ENCODE results near the gene NPPC.
"Not testable (repeated sequence)": the region's sequence is repeated elsewhere in the genome, so short reads cannot be mapped to it uniquely, and the experiment has no call there.

The NPPC gene

DNA sequence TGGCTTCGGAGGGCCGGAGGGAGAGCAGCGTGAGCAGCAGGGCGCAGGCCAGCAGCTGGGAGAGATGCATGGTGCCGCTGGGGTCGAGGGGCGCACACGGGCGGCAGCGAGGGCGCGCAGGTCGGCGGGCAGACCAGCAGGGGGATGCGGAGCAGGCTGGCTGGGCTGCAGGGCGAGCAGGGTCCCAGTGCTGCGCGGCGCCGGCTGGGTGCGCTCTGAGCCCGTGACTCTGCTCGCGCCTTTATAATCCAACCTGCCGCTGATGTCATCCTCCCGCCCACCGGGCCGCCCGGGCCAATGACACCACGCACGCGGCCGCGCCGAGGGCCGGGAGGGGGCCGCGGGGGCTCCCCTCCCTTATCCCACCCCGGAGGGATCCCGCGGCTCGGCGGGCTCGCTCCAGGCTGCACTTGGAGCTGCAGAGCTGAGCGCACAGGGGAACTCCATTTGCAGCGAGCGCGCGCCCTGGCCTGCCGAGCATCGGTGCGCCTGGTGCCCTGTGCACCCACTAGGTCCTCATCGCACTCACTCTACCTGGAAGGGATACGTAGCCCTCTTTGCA lies at the start of gene NPPC:
Gene NPPC (minus strand): TSS at position 217 of the 562 bp plus-strand sequence. CDS start 147 bp downstream, at position 70.
- DNase-seq (ENCODE audit: low read depth), result peak; percentile 48

- no peak for DNase-seq (ENCODE audit: low read depth)
Measured at GRCh38 chr2:231975001-231975400, 48.8 kb upstream of the NPPC start.

DNA sequence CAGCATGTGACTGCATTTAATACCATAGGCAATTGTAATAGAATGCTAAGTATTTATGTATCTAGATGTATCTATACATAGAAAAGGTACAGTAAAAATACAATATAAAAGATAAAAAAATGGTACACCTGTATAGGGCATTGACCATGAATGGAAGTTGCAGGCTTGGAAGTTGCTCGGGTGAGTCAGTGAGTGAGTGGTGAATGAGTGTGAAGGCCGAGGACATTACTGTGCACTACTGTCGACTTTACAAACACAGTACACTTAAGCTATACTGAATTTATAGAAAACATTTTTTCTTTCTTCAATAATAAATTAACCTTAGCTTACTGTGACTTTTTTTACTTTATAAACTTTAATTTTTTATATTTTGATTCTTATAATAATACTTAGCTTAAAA lies 44.3 kb upstream of the NPPC start:
- no peak for DNase-seq (ENCODE audit: low read depth)

DNA sequence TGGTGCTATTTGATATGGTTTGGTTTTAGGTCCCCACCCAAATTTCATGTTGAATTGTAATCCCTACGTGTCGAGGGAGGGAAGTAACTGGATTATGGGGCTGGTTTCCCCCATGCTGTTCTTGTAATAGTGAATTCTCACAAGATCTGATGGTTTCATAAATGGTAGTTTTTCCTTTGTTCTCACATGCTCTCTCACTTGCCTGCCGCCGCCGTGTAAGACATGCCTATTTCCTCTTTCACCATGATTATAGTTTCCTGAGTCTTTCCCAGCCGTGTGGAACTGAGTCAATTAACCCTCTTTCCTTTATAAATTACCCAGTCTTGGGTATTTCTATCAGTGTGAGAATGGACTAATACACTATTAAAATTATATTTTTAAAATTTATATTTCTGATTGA lies 42.6 kb upstream of the NPPC start:
- DNase-seq (ENCODE audit: low read depth), result no peak

GRCh38 chr2:231966886-231967285 lies 40.7 kb upstream of the NPPC start:
- DNase-seq (ENCODE audit: low read depth), result no peak

DNA sequence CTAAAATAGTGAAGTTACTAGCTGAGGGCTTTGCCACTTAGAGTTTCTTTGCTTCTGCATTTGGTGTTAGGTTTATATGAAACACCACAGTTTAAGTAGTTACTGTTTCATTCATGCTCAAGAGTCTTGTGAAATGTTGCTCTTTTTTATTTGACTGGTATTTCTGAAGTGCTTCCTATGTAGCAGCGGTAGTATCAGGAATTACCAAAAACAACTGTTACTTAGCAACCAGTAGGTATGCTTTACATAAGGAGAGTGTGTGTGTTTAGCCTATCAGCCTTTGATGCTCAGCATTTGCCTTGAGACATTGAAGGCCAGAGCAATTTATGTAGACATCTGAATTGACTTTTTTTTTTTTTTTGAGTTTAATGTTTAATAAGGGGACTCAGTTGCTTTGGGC lies 38.9 kb upstream of the NPPC start:
- DNase-seq (ENCODE audit: low read depth), result no peak

DNA sequence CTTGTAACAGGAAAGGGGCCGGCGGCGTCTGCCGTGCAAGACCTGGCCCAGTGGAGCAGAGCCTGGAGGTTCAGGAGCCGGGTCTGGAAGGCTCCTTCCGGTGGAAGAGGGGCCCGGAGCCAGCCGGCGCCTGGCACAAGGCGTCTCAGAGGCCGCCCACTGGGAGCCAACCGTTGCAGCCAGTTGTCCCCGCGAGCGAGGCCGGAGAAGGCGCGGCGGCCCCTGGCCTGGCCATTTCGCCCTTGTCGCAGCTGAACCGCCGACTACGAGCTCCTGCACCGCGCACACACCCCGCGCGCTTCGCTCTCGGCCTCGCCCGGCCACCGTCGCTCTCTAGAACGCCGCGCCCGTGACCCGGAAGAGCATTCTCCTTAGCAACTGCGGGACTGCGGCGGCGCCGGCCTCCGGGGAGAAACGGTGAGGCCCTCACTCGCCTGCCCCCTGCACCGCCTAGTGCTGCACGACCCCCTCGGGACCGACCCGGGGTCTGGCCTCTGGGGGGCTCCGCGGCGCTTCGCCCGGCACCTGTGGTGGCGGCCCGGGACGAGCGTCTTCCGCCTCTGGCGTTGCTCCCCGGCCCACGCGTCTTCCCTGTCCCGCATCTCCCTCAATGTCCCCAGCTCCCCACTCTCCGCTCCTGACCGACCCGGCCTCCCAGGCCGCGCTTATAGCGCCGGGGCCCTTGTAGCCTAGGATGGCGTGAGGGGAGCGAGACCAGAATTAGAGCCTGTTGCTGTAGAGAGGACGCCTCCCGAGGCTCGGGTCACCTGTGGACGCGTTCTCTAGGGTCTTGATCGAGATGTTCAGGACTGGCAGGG lies 35.4 kb upstream of the NPPC start, which contains the start of gene DIS3L2:
Gene DIS3L2 (plus strand): TSS at position 365 of the 818 bp plus-strand sequence. CDS start 53,215 bp downstream, outside the sequence.
- peak; percentile 57 for DNase-seq (ENCODE audit: low read depth)

GRCh38 chr2:231960810-231961348 lies 34.7 kb upstream of the NPPC start:
- no peak for DNase-seq (ENCODE audit: low read depth)

- DNase-seq (ENCODE audit: low read depth), result no peak
Measured at GRCh38 chr2:231957913-231958763, 31.9 kb upstream of the NPPC start.

- DNase-seq (ENCODE audit: low read depth), result no peak
Measured at GRCh38 chr2:231955758-231956472, 29.7 kb upstream of the NPPC start.

DNA sequence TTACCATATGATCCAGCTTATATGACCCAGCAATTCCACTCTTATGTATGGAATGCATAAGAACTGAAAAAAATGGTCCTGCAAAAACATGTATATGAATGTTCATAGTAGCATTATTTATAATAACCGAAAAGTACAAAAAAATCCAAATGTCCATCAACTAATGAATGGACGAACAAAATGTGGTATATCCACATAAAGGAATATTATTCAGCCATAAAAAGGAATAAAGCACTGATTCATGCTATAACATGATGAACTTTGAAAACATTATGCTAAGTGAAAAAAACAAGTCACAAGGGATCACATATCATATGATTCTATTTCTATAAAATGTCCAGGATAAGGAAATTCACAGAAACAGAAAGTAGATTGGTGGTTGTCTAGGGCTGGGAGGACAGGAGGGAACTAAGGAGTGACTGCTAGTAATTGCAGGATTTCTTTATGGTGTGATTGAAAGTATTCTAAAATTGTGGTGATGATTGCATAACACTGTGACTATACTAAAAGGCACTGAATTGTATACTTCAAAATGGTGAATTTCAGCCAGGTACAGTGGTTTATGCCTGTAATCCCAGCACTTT lies 25.3 kb upstream of the NPPC start:
- DNase-seq (ENCODE audit: low read depth), result no peak

- DNase-seq (ENCODE audit: low read depth), result no peak
Measured at GRCh38 chr2:231947694-231948093, 21.5 kb upstream of the NPPC start.

DNA sequence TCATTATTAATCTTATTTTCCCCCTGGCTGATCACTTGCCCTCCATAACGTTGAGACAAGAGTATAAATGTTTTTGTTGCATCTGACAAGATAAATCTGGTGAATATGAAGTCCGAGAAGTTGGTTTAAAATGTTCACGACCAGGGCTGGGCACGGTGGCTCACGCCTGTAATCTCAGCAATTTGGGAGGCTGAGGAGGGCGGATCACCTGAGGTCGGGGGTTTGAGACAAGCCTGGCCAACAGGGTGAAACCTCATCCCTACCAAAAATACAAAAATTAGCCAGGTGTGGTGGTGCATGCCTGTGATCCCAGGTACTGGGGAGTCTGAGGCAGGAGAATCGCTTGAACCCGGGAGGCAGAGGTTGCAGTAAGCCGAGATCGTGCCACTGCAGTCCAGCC lies 20.9 kb upstream of the NPPC start:
- DNase-seq (ENCODE audit: low read depth), result not testable (repeated sequence)

DNA sequence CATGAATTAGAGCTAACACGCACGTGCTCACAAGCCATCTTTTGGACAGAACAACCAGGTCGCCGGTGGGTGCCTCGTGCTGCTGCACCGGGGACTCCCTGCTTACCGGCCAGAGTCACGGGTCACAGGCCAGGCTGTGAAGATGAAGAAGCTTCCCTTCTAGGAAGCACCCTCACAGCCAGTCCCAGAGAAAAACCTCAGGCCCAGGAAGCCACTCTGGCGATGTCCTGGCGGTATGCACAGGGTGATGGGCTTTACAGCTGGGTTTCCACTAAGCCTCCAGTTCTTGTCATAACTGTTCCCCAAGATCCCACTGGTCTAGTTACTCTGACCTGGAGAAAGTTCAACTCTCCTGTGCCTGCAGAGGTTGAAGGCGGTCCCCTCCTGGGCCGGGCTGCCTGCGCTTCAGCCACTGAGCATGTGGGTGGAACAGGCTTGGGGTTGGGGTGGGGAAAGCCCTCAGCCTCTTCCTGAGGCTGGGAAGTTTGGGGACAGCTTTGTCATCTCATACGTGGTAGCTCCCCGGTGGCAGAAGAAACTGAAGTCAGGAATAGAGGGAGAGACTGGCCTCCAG lies 20.1 kb upstream of the NPPC start:
- no peak for DNase-seq (ENCODE audit: low read depth)

- DNase-seq (ENCODE audit: low read depth), result no peak
Measured at GRCh38 chr2:231942180-231942579, 16.0 kb upstream of the NPPC start.

DNA sequence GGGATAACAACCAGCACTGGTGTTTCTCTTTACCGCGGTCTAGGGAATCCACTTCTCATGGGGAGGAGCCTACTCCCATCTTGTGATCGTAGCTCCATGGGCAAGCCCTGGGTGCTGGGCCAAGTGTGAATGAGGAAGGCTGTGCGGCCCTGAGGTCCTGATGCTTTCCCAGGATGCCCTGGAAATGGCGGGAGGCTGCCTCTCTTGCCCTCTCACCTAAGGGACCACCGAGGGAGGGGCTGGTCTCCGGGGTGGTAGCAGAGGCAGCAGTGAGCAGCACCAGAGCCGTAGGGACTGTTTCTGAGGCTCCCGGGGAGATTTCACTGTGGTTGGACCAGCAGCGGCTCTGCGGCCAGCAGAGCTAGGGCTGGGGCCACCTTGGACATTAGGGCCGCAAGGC lies 15.5 kb upstream of the NPPC start:
- DNase-seq (ENCODE audit: low read depth), result no peak

DNA sequence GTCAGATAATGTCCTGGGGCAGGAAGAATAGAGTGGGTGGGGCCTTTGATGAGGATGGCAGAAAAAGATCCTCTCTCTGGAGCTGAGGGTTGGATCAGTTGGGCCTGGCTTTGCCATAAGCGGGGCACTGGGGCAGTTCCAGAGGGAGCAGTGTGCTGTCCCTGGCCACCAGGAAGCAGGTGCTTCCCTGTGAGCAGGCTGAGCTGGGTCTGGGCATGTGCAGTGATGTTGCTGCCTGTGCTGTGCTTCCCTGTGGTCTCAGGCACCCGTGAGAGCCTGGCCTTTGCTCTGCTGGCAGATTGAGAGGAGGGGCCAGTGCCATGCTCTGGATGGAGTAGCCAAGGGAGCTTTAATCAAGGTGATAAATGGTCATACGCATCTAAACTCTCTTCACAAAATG lies 14.6 kb upstream of the NPPC start:
- no peak for DNase-seq (ENCODE audit: low read depth)

- DNase-seq (ENCODE audit: low read depth), result no peak
Measured at GRCh38 chr2:231939022-231939421, 12.8 kb upstream of the NPPC start.

- no peak for DNase-seq (ENCODE audit: low read depth)
Measured at GRCh38 chr2:231937057-231937456, 10.9 kb upstream of the NPPC start.

- DNase-seq (ENCODE audit: low read depth), result no peak
Measured at GRCh38 chr2:231936491-231936890, 10.3 kb upstream of the NPPC start.

DNA sequence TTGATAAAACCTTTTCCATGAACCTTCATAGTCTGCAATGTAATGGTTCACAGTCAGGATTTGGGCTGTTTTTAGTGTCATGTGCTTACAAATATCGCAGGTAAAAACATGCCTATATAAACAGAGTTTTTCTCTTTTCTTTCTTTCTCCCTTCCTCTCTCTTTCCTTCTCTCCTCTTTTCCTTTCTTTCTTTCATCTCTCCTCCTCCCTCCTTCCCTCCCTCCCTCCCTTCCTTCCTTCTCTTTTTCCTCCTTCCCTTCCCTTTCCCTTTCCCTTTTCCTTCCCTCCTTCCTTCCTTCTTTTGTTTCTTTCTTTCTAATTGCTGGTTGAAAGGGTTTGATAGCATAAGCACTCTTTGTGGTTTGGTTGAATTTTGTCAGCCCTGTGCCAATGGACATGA lies 9.6 kb upstream of the NPPC start:
- no peak for DNase-seq (ENCODE audit: low read depth)
